ENCODE measurements around the gene BLVRA.
"Not testable (repeated sequence)": the region's sequence is repeated elsewhere in the genome, so short reads cannot be mapped to it uniquely, and the experiment has no call there.

BLVRA gene

DNA sequence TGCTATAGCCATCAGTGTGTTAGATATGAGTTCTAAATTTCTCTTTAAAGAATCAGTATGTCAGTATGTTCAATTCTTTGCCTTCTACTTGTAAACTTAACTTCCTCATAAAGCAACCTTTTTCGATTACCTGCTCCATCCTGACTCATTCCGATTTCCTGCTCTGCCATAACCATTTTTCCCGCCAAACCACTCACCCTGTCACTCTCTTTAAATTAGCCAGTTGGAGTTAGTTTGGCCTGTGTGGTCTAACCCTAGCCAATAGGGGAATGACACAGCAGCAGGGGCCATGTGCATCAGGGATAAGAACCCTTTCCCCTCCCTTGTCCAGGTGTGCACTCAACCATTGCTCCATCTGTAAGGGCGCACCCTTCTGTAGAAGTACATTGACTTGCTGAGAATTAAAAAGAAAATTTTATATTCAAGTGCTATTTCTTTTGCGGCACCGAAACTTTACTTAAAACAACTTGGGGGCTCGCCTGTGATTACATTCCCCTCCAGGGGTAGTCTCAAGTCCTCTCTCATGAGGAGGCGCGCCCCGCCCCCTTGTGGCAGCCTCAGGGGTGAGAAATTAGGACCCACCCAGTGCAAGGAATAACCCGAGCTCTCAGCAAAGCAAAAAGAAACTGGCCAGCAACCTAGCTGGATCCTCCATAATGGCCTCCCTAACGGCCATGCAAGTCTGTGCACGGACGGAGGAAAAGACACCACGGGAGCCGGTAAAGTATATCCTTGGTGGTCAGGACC is 51.9 kb downstream of the BLVRA start:
- DNase-seq, result not testable (repeated sequence)

DNA sequence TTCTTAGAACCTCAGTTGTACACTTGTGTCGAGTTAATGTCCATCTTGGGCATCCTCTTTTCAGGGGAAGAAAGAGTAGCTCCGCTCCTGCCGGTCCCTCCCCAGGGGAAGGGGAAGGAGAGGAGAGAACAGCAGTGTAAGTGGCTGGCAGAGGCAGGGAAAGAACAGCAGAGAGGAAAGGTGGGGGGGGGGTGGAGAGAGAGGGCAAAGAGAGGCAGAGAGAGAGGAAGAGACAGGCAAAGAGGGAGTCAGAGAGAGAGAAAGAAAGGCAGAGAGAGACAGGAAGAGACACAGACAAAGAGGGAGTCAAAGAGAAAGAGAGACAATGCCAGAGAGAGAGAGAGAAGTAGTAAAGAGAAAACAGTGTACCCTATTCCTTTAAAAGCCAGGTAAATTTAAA is 56.9 kb downstream of the BLVRA start:
- no peak for DNase-seq

DNA sequence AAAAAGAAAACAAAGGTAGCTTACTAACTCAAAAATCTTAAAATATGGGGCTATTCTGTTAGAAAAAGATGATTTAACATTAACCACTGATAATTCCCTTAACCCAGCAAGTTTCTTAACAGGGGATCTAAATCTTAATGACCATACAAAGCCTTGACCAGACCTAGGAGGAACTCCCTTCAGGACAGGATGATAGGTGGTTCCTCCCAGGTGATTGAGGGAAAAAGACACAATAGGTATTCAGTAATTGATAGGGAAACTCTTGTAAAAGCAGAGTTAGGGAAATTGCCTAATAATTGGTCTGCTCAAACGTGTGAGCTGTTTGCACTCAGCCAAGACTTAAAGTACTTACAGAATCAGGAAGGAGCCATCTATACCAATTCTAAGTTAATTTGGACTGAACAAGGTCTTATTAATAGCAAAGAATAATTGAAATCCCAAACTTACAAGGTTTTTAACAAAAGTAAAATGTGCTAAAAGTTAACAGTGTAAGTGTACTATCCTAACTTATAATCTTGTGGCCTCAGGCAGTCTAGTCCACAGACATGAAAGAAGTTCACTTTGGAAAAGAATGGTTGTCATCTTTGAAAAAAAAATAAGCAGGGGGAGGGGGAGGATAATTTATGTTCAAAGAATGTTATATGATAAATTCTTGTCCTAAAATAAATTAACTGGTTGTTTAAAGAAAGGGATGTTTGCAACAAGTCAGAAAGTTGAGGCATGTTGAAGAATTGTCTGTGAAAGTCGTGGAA is 57.7 kb downstream of the BLVRA start:
- not testable (repeated sequence) for DNase-seq

DNA sequence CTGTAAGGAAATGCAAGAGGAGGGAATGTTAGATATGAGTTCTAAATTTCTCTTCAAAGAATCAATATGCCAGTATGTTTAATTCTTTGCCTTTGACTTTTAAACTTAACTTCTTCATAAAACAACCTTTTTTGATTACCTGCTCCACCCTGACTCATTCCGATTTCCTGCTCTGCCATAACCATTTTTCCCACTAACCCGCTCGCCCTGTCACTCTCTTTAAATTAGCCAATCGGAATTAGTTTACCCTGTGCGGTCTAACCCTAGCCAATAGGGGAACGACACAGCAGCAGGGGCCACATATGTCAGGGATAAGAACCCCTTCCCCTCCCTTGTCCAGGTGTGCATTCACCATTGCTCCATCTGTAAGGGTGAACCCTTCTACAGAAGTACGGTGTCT is 64.9 kb downstream of the BLVRA start:
- DNase-seq, result not testable (repeated sequence)

DNA sequence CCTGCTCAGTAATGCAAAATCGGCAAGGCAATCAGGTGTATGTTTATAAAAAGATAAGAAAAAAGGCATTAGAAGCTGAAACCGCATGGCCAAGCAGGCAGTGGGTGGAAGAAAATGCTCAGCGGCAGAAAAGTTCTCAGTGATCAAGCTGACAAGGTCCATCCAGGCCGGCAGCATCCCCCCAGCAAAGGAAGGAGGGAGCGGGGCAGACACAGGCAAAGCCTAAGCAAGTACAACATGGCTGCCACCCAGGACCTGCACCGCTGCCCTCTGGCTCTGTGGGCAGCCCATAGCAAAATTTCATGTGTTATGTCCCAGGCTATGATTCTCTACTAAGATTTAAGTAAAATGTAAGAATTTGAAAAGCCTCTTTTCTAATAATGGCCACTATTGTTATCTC is 65.5 kb downstream of the BLVRA start:
- DNase-seq, result no peak

DNA sequence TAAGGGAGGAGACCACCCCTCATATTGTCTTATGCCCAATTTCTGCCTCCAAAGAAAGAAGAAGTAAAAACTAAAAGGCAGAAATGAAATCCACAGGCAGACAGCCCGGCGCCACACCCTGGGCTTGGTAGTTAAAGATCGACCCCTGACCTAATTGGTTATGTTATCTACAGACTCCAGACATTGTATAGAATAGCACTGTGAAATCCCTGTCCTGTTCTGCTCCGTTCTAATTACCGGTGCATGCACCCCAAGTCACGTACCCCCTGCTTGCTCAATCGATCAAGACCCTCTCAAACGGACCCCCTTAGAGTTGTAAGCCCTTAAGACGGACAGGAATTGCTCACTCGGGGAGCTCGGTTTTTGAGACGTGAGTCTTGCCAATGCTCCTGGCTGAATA is 66.0 kb downstream of the BLVRA start:
- DNase-seq, result not testable (repeated sequence)

DNA sequence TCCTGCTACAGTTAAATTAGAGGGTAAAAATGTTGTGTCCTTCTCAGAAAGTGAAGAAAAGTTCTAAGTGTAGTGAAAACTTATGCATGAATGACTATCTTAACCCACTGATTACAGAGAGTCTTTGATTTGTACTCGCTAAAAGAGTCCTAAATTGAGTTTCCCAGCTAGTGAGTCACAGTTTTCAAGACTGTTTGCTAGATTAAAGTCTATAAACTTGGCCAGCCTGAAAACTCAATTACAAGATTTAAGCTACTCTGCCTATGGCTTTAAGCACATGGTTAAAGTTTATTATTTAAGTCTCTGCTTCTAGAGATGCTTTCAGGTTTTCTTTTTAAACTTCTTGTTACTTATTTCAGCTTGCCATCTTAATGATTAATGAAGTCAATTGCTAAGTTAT is 66.5 kb downstream of the BLVRA start:
- no peak for DNase-seq

DNA sequence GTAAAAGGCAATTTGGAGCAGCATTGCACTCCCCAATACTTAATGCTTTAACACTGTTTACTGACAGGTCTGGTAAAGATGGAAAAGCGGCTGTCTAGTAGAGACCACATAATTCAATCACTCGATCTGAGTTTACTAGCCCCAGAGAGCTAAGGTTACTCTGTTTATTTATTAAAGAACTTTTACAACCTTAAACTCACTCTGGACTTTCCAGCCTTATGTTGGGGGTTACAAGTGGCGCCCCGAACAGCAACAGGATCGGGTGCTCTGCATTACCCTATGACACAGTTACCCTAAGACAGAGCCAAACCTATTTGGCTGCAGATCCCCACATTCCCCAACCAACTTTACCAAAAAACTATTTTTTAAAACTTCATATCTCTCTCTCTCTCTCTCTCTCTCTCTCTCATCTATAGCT is 66.9 kb downstream of the BLVRA start:
- DNase-seq, result no peak

DNA sequence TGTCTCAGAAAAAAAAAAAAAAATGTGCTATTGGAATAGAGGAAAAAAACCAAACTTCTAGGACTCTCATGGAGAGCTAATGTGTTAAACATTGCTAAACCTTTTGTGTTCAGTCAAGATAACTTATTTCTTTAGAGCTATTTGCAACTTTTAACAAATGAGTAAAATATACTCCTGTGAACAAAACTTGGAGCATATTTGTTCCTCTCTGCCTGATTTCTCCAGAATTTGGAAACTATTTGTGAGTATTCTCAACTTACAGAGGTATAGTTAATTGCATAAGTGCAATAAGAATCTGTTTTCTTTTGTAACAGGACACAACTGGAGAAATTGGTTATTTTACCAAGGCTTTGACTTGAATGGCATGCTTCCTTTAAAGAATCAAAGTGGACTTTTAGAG is 72.4 kb downstream of the BLVRA start:
- DNase-seq, result not testable (repeated sequence)

DNA sequence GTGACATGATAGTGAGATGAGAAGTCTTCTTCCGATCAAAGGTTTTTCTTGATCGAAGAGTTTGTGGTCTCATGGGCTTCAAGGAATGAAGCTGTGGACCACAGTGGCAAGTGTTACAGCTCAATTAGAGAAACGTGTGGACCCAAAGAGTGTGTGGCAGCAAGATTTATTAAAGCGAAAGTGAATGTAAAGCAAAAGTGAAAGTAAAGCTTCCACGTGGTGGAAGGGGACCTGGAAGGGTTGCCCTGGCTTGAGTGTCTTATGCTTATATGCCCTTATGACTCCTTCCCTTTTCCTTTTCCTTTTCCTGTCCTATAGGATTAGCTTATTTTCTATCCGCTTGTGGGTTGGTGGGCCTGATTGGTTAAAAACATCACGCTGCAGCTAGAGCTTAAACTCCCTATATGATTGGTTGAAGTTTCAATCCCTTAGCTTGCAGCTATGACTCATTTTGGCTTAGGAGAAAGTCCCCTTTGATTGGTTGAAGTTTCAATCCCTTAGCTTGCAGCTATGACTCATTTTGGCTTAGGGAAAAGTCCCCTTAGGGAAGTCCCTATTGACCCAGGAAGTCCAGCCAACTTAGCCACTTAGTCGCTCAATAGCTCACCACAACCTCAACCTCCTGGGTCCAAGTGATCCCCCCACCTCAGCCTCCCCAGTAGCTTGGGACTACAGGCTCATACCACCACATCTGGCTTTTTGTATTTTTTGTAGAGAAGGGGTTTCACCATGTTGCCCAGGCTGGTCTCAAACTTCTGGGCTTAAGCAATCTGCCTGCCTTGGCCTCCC is 76.2 kb downstream of the BLVRA start:
- DNase-seq, result no peak

DNA sequence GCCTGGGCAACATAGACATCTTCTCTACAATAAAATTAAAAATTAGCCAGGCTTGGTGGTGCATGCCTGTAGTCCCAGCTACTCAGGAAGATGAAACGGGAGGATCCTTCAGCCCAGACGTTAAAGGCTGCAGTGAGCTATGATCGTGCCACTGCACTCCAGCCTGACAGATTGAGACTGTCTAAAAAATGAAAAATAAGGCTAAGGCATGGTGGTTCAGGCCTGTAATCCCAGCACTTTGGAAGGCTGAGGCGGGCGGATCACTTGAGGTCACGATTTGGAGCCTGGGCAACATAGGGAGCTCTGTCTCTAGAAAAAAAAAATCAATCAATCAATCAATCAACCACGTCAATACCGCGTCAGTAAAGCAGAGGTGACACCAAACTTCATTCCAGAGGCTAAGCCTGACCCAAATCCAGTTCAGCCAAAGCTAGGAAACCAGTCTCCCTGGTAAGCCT is 79.8 kb downstream of the BLVRA start:
- DNase-seq, result no peak

DNA sequence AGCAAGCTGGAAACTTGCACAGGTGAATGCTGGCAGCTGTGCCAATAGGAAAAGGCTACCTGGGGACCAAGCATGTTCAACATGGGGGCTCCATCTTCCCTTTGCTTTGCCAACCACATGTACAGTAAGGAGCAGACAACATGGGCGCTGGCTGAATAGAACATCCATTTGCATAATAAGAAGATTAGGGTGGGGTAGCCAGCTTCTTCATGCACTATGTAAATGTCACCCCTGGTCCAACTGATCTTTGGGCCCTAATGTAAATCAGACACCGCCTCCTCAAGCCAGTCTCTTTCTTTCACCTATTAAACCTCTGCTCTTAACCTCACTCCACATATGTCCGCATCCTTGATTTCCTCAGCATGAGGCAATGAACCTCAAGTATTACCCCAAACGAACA is 84.8 kb downstream of the BLVRA start:
- no peak for DNase-seq

DNA sequence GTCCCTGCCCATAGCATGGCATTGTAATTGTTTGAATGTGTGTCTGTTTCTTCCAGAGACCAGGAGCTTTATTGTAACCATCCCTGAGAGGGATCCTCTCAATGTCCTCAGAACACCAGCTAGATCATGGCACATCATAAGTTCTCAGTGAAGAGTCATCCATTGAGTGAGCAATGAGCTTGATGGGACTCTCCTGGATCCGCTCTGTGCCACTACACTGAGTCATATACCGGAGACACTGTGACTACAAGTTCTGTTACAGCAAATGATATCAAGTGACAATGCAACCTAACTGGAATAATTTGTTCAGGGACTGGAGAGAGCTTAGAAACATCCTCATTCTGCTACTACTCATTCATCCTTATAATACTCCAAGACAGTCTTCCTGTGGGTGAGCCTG is 85.8 kb downstream of the BLVRA start:
- DNase-seq, result no peak

DNA sequence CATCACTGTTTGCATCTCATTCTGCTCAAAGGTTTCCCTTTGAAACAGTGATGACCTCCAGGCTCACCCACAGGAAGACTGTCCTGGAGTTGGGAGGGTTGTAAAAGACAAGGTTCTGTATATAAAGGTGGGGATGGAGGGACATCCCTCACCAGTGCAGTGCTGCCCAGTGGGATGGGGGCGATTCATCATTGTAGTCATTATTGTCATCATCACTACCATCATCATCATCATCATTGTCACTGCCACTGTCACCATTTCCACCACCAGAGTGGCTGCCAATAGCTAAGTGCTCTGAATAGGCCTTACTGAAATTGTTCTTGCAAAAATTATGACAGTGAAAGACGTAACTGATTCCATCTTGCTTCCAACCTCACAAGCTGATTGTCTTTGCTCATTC is 86.2 kb downstream of the BLVRA start:
- no peak for DNase-seq

DNA sequence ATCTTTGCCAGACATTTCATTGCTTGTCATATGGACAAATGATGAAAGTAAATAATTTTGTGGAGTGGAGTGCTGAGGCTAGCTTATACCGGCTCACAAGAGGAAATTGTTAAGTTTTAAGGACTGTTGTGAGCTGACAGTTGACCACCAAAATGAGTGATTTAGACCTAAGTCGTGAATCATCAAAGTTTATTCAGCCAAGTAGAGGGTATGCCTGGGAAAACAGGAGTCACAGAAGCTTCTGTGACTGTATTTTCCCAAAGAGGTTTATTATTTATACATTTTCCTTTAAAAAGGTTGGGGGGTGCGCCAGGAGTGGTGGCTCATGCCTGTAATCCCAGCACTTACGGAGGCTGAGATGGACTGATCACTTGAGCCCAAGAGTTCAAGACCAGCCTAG is 89.0 kb downstream of the BLVRA start:
- DNase-seq, result no peak

DNA sequence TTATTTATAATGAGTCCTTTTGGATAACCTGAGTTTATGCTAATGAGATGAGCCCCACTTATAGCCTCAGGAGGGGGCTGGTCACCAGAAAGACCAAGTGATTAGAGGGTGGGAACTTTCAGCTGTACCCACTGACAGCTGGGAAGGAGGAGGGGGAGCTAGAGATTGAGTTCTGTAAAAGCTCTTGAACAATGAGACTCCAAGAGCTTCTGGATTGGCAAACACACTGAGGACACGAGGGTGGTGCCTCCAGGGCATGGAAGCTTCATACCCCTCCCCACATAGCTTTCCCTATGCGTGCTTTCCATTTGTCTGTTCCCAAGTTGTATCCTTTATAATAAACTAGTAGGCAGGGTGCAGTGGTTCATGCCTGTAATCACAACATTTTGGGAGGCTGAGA is 90.6 kb downstream of the BLVRA start:
- DNase-seq, result no peak

DNA sequence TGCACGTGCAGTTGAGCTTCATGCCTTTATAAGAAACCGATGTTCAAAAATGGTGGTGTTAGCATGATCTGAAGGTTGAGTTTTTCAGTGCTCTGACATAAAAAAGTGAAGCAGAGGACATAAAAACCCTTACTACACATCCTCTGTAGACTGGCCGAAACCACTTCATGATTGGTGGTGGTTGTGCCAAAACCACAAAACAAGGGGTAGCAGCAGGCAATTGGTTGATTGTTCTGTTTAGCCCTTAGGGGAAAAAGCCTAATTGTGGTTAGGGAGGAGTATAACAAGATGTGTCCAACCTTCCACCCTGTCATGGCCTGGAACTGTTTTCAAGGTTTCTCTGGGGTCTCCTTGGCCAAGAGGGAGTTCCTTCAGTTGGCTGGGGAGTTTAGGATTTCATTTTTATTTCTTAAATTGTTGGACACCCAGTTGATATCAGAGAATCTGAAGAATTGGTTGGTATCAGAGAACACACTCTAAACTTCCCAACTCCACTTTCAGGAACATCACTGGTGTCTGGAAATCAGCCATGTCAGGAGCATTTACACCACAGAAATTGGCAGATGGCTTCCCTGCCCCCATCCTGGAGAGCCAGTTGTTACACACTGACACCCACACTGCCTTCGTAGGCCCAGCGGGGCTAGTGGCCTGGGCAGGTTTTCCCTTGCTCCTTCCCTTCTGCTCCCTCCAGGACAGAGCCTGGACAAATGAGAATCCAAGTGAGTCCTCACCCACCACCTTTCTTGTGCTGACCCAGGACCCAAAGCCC is 92.1 kb downstream of the BLVRA start:
- DNase-seq, result no peak

DNA sequence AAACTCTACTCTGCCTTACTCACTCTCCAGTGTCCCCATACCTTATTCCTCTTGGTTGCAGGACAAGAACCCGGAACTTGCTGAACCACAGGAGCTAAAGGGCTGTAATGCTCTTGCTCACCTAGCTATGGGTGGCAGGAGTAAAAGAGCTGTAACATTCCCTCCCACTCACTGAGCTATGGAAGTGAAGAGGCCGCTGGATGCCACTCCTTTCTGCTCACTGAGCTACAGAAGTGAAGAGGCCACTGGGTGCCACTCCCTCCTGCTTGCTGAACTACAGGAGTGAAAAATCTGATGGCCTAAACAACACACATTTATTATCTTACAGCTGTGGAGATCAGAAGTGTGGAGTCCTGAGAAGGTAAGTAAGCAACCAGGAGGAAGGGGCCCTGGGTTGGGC is 93.3 kb downstream of the BLVRA start:
- DNase-seq, result no peak

DNA sequence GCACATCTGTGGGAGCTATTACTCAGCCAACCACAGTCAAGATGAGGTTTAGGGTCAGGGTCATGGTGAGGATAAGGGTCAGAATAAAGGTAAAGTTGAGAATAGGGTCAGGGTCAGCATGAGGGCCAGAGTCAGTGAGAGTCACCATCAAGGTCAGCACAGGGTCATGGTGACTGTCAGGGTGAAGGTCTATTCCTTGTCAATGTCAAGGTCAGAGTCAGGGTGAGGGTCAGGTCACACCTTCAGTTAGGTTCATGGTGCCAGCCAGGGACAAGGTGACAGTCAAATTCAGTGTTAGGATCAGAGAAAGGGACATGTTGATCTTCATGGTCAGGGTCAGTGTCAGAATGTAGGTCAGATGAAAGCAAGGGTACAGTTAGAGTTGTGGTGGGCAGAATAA is 96.7 kb downstream of the BLVRA start:
- no peak for DNase-seq

DNA sequence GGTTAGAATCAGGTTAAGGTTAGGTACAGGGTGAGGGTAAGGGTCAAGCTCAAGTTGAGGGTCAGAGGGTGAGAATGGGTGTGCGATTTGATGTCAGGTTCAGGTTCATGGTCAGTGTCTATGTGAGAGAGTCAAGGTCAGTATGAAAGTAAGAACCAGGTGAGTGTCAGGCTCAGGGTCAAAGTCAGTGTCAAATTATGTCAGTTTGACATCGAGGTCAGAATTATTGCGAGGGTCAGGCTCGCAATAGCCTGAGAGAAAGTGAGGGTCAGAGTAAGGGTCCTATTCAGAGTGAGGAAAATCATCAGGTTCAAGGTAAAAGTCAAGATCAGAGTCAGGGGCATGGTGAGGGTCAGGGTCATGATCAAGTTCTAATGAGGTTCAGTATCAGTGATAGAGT is 97.8 kb downstream of the BLVRA start:
- no peak for DNase-seq
